Measurements from ENCODE around the gene LOX.
A peak's percentile ranks its signal among the peaks of the same experiment; 100 is the strongest.

Gene LOX, protein sequence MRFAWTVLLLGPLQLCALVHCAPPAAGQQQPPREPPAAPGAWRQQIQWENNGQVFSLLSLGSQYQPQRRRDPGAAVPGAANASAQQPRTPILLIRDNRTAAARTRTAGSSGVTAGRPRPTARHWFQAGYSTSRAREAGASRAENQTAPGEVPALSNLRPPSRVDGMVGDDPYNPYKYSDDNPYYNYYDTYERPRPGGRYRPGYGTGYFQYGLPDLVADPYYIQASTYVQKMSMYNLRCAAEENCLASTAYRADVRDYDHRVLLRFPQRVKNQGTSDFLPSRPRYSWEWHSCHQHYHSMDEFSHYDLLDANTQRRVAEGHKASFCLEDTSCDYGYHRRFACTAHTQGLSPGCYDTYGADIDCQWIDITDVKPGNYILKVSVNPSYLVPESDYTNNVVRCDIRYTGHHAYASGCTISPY

DNA sequence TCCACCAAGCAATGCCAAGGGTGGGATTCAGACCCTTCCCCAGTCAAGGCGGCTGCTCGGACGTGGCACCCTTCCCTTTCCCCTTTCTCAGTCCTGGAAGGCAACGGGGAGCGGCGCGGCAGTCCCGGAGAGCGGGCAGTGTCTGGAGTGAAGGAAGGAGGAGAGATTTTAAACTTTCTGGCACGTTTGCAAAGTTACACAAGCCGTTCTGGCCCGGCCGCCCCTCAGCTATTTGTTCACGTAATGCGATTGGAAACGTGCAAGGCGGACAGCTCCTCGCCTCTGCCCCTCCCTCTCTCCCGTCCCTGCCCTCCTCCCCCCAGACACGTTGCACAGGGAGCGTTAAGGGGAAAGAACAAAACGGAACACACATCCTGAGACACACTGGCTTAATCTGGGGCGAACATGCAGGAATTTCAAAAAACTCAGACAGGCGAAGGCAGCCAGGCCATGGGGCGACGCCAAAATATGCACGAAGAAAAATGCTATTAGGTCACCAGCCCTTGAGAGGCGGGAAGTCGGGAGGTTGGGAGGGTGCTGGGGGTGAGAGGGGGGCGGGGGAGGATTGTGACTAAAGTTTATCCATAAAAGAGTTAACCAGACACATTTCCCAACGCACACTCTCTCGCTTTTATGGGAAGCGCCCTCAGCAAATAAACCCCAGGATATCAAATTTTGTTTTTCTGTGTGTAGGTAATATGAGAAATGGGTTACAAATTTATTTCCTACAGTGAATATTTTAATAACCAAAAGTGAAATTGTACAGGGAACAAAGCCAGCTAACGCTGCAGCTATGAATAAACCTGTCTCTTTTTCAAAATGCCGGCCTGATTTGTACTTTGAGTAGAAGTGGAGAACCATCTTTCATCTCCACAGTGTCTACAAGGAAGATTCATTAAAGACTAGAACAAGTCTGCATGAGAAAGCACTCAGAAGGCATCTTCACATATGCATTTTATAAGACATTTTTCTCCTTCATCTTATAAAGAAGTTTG is at the start of gene LOX:
Gene LOX, minus strand, starts transcription at position 144 of the 995 bp plus-strand sequence. CDS start 274 bp downstream, outside the sequence.
- DNase-seq (ENCODE audit: low spot score), result peak; percentile 71

DNA sequence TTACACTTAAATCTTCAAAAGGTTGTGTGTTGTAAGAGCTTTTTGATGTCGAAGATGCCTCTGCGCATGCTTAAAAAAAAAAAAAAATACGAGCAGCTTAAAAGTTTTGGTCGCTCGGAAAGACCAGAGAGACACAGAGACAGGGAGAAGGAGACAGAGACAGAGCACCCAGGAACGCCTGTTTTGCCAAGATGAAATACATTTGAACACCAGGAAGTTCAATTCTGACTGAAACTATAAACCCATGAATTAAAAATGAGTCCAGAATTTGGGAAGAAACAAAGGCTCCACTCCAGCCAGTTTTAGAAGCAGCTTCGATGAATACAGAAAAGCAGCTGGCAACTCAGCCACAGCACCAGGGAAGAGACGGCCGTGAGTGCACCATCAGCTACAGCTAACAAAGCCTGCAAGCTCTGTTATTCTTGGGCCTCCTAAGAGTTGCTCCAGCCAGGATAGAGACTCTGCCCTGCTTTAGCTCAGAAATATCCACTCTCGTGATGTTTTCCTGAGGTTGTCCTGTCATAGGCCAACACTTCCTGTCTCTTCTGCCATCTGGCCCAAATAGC is 48.8 kb upstream of the LOX start:
- DNase-seq (ENCODE audit: low spot score), result no peak

DNA sequence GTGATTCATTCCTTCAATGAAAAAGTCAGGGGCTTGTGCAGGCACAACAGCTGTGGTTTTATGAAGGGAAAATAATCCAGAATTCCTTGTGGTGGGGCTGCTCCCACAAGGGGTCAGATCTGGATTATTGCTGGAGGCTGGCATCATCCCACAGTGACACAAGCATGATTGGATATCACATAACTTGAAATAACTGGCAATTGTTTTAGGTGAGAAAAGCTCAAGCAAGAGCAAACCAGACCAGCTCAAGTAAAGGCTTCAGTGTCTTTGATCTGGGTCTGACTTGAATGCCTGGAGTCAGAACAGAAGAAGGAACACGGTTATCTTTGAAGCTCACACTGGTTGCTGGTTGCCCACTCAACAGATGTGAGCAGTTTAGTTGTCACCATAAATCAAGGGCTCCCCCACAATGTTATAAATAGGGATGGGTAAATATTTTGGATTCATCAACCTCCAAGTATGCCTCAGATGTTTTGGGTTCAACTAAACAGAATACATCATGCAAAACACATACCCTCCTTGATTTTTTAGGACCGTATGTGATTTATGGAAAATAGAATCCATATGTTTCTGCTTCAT is 48.2 kb upstream of the LOX start:
- DNase-seq (ENCODE audit: low spot score), result no peak

DNA sequence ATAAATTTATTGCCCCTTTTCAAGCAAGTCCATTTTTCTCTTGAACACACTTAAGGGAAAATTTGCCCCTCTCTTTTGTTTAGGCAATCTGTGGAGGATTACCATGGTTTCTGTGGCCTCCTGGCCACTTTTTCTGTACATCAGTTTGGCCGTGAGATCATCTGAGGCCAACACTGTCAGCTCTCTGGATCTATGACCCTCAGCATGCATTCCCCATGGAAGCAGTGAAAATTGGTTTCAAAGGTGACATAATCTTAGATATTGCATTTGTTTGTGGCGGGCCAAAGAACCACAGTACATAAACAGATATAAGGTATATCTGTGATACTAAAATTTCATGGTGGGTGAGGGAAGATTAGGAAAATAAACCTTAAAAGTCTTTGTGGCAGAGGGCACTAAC is 46.7 kb upstream of the LOX start:
- no peak for DNase-seq (ENCODE audit: low spot score)

DNA sequence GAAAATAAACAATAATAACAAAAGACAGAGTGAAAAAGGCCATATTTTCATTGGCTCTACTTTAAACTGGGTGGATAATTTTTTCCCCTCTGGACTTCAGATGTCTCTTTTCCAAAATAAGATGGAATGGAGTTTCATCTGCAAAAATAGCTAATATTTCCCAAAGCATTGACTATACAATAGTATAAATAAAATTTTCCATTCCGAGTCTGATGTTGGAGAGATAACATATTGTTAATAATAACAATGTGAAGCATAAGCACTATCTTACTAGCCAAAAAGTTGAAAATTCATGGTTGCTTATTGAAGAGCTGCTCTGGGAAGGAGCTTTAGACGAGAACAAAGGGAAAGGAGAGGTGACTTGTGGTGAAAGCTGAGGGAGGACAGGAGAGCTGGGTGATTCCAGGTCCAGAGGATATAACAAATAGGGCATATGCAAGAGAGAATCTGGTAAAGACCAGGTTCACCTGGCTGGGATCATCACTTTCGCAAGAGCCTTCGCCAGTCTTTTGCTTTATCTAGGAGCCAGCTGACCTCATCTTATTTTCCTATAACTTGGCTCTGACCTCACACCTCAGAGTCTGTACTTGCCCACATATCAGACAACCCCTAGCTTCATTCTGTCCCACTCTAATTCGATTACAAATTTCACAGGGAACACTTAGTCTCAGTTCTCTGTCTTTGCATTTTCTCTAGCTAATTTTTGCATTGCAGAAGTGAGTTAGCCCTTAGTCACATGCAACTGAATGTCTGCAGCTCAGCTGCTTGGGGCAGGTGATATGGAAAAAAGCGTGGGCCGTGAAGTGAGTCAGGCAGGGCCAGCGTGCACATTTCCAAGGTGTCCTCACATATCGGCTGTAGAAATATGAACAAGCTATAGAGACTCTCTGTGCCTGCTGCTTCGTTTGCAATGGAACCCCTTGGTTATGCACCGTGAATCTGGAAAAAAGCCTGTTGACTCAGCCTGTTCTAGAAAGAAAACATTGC is 43.7 kb upstream of the LOX start:
- DNase-seq (ENCODE audit: low spot score), result no peak

DNA sequence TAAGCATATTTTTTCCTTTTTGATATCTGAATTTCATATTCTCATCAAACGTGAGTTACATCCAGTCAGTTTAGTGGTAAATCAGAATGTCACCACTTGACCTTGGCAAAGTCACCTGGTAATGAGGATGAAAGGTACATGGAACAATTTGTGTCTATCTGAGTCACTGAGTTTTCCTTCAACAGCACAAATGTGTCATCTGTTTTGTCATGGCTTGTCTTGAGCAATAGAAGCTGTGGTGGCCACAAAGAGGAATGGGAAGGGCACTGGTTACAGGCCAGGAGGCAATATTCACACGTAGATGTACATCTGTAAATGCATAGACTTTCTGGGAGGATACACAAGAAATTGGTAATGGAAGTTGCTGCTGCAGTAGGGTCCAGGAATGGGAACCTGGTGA is 42.9 kb upstream of the LOX start:
- DNase-seq (ENCODE audit: low spot score), result no peak

DNA sequence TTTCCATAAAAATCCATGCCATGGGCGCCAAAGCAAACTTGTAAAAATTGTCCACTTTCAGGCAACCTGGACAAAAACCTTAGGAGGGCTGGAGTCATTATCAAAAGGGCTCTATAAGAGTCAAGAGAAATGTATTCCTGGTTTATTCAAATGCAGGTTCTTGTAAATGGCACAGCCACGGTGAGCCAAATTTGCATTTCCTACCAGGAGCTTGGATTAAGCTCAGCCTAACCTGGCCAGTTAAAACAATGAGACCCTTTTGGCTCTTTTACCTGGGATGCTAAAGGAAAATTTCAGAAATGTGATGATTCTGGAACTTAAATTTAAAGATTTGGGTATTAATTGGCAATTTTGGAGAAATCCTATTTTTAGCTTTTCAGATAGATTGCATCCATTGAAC is 42.4 kb upstream of the LOX start:
- no peak for DNase-seq (ENCODE audit: low spot score)

DNA sequence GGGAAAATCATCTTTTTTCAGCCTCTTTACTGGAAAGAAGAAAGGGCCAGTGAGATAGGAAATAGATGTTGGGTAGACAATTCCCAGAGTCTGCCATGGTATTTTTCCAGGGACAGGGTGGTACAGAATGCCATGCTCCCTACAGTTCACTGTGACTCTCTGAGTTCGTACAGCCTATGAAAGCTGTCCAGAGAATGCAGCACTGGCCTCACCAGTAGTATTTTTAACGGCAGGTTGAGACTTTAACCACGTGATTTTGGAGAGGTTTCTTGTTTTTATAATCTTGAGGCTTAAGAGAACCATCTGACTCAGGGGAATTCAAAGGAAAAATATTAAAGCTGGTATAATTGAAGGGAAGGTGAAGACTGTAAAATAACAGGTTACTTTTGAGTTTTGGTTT is 41.1 kb upstream of the LOX start:
- DNase-seq (ENCODE audit: low spot score), result no peak

DNA sequence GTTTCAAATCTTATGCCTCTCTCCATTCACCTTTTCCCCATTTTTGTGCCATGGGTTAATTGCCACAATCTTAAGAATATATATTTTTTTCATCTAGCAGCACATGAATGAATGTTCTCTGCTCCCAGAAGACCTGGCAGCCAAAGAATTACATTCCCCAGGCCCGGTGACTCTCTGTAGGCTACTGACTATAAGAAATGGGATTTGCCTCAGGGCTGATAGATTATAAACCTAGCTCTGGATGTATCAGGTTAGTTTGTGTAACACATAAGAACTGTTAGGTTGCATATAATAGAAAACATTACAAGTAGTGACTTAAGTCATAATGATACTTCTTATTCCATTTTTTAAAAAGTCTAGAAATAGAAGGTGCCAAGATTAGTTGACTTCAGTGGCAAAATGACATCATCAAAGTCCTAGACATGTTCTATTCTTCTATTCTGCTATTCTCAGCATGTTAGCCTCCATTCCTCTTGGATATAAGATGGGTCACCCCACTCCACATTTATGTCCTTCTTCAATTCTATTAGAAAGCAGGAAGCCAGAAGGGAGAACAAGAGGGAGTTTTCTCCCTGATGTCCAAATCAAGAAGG is 40.4 kb upstream of the LOX start:
- no peak for DNase-seq (ENCODE audit: low spot score)

DNA sequence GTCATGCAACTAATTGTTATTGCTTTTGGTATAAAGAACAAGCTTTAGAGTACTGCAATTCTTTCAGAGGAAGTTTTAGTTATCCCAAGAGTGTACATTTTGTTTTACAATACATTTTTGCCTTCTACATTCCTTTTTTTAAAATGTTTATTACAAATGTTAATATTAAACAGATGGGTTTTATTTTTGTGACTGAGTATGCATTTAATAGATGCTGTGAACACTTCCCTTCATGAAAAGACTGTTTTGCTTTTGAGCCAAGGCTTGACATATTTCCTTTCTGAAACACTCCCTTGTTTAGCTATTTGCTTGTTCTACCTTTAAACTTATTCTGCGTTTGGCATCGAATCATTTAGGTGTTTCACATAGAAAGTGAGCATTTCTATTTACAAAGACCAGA is 36.4 kb upstream of the LOX start:
- DNase-seq (ENCODE audit: low spot score), result no peak

DNA sequence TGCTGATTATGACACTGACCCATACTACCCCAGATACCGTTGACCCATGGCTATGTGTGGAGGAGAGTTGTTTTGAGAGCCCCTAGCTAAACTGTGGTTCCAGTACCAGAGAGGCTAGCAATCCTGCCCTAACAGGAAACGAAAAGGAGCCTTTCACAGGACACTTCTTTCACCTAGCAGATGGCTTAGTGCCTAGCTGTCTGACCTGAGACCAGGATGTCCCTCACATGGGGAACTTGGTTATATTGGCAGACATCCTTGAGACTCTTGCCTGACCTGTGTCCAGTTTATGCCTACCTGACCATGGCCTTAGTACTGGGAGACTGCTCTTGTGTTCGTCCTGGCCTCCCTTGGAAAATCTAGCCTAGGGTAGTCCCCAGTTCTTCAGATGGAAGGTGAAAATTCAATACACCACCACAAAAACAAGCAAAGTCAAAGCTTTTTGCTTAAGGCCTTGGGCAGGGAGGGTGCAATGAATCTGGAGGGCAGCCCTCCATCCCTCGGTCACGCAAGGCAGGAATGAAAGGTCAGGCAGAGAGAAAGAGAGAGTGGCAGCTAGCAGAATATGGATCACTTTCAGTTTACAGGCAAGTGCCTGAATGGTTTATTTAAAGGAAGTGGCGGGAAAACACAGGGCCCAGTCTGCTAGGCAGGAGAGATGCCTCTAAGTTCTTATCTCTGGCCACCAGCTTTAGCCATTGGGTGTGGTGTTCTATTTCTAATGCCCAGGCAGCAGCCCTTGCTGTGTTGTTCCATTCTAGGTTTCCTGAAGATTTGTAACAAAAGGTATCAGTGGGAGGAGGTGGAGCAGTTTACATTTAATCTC is 34.9 kb upstream of the LOX start:
- no peak for DNase-seq (ENCODE audit: low spot score)

DNA sequence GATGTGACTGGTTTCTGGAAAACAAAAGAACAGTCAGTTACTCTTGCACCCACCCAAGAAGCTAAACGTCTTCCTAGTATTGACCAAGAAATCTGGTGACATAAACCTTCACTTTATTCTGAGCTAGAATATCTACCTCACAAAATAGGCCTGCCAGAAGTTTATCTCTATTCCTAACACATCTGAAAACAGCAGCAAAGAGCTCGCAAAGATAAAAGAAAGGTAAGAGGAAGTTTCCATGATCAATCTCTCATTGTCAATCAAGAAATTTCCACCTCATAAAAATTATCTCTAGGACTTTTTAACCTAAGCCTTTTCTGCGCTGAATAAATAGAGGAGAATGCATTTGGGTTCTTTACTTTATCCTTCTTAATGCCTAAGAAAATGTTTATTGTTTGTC is 34.0 kb upstream of the LOX start:
- no peak for DNase-seq (ENCODE audit: low spot score)

DNA sequence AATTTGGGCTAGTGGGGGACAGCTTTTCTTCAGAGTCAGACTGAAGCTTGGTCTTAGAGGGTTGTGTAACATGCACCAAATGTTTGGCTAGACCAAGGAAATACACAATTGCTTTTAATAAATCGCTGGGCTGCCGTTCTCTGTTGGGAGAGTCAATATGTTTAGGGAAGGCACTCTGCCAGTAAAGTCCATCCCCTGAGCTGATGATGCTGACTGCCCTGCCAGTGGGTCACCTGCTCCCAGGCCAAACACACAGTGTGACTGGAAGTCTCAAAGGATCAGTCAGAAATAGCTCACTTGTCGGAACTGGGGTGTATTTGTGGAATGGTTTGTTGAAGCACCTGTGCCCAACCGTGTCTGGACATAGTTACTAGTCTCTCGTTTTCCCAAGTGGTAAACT is 33.4 kb upstream of the LOX start:
- no peak for DNase-seq (ENCODE audit: low spot score)

DNA sequence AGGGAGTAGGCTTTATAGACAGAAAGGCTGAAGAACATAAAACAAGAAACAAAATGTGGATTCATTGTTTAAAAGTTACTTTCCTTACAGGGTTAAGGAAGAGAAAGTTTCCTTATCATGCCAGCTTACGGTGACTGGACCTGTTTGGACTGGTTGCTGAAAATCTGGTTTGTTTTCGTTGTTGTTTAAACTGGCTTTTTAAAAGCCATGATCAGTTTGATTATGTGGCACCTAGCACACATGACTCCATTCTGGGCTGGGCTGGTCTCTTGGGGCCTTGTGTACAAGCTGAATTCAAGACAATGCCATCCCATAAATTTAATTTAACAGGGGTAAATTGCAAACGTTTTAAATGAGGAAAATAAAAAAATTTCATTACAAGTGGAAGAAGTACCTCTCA is 32.9 kb upstream of the LOX start:
- DNase-seq (ENCODE audit: low spot score), result no peak

DNA sequence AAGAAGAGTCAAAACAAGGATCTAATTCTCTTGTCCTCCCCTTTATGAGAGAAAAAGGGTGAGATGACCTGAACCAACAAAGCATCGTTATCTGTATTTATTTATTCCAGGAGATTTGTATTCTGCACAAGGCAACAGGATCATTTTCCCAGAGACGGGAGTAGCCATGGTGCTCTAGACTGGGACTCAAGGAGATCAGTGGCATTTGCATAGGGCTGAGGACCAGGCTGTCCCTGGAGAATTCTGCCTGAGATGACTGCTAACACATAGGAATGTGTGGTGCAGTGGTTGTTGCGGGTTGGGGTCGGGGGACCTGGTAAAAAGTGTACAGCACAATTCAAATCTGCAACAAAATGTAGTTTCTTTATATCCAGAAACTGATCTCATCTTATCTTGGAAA is 29.0 kb upstream of the LOX start:
- DNase-seq (ENCODE audit: low spot score), result no peak

DNA sequence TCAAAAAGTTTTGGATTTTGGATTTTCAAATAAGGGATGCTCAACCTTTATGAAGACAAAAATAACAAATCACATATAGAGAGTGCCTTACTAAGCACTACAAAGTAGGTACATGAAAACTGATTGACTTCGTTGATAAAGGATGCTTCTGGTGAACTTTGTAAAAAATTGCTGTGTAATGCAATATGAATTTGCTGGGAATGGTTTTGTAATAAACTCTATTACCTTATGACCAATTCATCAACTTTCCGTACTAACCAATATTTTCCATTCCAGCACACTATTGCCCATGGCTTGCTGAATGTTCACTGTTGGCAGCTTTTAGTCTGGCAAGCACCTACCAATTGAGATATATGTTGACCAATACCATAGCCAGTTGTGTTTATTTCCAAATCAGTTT is 27.9 kb upstream of the LOX start:
- DNase-seq (ENCODE audit: low spot score), result no peak

DNA sequence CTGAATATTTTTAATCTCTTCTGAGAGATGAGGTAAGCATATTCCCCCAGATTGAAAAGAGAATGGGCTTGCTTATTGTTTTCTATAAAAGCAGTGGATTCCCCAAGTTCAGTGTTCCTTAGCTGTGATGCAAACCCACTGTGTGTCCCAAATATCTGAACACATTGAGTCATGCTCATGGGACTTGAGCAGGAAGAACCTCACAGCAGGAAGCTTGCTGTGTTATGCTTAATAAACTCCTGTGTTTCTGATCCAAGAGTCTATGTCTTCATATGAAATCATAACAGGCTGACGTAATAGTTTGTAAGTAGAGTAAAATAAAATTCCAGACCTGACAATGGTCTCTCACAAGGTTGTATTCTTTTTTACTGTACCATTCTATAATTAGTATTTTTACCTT is 24.8 kb upstream of the LOX start:
- DNase-seq (ENCODE audit: low spot score), result no peak

DNA sequence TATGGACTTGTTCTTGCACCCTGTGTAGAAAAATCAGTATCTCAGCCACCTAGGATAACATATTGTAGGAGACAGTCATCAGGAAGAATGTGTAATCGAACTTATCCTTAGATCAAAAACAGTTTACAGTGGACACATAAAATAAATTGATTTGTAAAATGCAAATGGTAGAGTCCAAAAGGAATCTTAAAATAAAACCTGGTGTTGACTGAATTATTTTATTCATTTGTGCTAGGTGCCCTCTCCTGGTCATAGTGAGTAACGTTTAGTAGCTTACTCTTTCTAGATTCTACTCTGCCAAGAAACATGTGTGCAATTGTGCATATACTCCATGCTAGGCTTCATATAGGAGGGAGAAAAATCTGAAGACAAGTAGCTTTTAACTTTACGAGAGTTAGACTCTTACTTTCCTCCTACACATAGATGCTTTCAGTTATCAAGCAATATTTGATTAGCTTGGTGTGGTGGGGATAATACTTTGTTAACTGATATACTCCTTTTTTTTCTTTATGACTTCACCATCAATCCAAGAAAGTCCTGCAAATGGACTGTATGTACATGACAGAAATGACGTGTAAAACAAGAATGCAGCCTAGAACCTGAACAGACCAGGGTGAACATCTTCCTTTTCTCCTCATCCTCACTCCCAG is 23.7 kb upstream of the LOX start:
- no peak for DNase-seq (ENCODE audit: low spot score)

DNA sequence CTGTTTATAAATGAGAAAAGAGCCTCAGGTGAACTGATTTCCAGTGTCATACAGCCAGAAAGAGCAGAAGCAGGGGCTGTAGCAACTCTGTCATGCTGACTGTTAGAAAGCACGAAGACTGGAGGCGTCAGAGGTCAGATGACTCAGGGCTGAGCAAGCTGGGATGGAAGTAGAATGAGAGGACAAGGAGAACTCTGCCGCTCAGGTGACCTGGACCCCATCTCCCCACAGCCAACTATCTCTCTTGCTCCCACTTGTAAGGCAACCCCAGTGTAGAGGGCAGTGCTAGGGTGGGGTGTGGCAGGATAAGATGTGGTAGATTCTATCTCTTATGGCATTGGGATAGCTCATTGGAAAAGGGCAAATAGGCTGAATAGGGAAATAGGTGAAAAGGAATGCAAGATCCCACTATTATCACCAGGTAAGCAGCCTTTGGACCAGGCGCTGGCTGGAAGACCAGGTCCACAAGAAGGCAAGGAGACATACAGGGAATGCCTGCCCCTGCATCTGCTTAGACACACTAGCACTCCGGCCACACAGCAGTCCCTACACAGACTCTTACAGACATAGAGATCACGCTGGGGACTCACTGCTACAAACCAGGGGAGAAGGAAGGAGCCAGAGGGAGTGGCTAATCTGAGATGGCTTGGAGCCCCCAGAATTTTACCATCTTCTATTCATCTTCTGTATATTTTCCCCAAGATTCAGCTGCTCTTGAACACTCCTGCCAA is 21.2 kb upstream of the LOX start:
- no peak for DNase-seq (ENCODE audit: low spot score)

Data from HuH-7 (cell line).